Astrocyte of the spinal cord (primary cell): Measurements from ENCODE around the gene INO80C.

Source experiments
- DNase-seq: peaks from one replicate; pipeline ENCODE4 v3.0.0; 2011; ENCODE audit warnings: low read depth, low spot score
- H3K4me3 ChIP-seq: 2 replicates; pipeline ENCODE4 v1.5.1; 2011; ENCODE audit warnings: low read depth, mild to moderate bottlenecking, low read length, moderate library complexity
- in situ Hi-C: cut with HindIII; loops from 2 replicates; pipeline ENCODE4 v1.10.0; 2017; ENCODE audit warnings: low sequenced_read_pairs
- TF ChIP-seq, protein P1 (sequence below): IDR thresholded peaks from 2 replicates; pipeline ENCODE4 v1.5.1; 2012; ENCODE audit warnings: low read depth, mild to moderate bottlenecking, low read length, inconsistent platforms

The INO80C gene

GRCh38 chr18:35501369-35501768, 3.6 kb upstream of the INO80C start:
- TF ChIP-seq, protein P1, sequence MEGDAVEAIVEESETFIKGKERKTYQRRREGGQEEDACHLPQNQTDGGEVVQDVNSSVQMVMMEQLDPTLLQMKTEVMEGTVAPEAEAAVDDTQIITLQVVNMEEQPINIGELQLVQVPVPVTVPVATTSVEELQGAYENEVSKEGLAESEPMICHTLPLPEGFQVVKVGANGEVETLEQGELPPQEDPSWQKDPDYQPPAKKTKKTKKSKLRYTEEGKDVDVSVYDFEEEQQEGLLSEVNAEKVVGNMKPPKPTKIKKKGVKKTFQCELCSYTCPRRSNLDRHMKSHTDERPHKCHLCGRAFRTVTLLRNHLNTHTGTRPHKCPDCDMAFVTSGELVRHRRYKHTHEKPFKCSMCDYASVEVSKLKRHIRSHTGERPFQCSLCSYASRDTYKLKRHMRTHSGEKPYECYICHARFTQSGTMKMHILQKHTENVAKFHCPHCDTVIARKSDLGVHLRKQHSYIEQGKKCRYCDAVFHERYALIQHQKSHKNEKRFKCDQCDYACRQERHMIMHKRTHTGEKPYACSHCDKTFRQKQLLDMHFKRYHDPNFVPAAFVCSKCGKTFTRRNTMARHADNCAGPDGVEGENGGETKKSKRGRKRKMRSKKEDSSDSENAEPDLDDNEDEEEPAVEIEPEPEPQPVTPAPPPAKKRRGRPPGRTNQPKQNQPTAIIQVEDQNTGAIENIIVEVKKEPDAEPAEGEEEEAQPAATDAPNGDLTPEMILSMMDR, result no peak
- no peak overlapping the region for H3K4me3 ChIP-seq
- DNase-seq, result no peak
- in situ Hi-C loops, result no loop called here

- DNase-seq, result no peak
- TF ChIP-seq, protein P1, result no peak
- in situ Hi-C loops, result no loop called here
- H3K4me3 ChIP-seq, result no peak overlapping the region
These were observed 2.4 kb upstream of the INO80C start for GRCh38 chr18:35500113-35500512.

DNA sequence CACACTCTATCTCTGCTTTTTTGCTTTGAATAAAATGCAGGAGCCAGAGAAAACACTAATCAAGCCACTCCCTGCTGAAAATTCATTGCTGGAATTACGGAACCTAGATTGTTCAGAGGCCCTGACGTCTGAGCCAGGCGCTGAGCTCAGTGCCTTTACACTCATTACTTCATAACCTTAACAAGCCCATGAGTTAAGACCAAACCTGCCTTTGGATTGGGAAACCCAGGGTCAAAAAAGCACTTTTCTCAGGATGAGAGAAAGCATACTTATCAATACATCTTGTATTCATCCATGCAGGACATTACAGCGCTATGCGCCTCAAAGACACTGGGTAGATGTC, 762 bp downstream of the INO80C start:
- DNase-seq, result peak; percentile 66
- TF ChIP-seq, protein P1, result no peak
- in situ Hi-C loops, result no loop called here
- H3K4me3 ChIP-seq, result peak overlapping the region; percentile 61

GRCh38 chr18:35495536-35496314, 2.0 kb downstream of the INO80C start:
- in situ Hi-C loops, result no loop called here
- TF ChIP-seq, protein P1, result no peak
- H3K4me3 ChIP-seq, result no peak overlapping the region
- DNase-seq, result peak; percentile 45

GRCh38 chr18:35494251-35495220, 3.2 kb downstream of the INO80C start:
- TF ChIP-seq, protein P1, result no peak
- no peak for DNase-seq
- no peak overlapping the region for H3K4me3 ChIP-seq
- in situ Hi-C loops, result no loop called here

- TF ChIP-seq, protein P1, result no peak
- peak; percentile 49 for DNase-seq
- in situ Hi-C loops, result no loop called here
- no peak overlapping the region for H3K4me3 ChIP-seq
These were observed 6.1 kb downstream of the INO80C start for GRCh38 chr18:35491700-35492077.
